Neutrophil (primary cell): Measurements from ENCODE around the gene ADSL.

ENCODE experiments used
- H3K27ac ChIP-seq: fragments of 200-600 bp; sonication (generic); 2 replicates; pipeline ENCODE4 v1.5.1; 2016; ENCODE audit warnings: mild to moderate bottlenecking, moderate library complexity
- H3K27me3 ChIP-seq: fragments of 200-600 bp; sonication (generic); 2 replicates; pipeline ENCODE4 v1.6.0; 2016; ENCODE audit warnings: mild to moderate bottlenecking
- H3K36me3 ChIP-seq: fragments of 200-600 bp; sonication (generic); 2 replicates; pipeline ENCODE4 v1.5.1; 2017
- H3K4me1 ChIP-seq, 2 experiments: fragments of 200-600 bp in 1 of 2; sonication (generic) in 1 of 2; 1 replicate in 1 of 2; 2 replicates in 1 of 2; pipeline versions ENCODE4 v1.5.1 to v1.6.1; 2013 to 2016; ENCODE audit warnings: low read depth in 1 of 2, low read length in 1 of 2, mild to moderate bottlenecking in 1 of 2, moderate library complexity in 1 of 2; ENCODE audit not compliant: control insufficient read depth in 1 of 2, insufficient read depth in 1 of 2
- H3K4me3 ChIP-seq, 2 experiments: fragments of 200-600 bp in 1 of 2; sonication (generic) in 1 of 2; 1 replicate in 1 of 2; 2 replicates in 1 of 2; pipeline ENCODE4 v1.5.1; 2013 to 2016; ENCODE audit warnings: low read depth in 1 of 2, low read length in 1 of 2, mild to moderate bottlenecking in 1 of 2, moderate library complexity in 1 of 2
- H3K9me3 ChIP-seq: fragments of 200-600 bp; sonication (generic); 2 replicates; pipeline ENCODE4 v1.5.1; 2016
- TF ChIP-seq, protein P1 (sequence below): fragments of 200-600 bp; sonication (generic); IDR thresholded peaks from 2 replicates; pipeline ENCODE4 v1.5.1; 2016; ENCODE audit warnings: antibody characterized with exemption

ADSL gene

DNA sequence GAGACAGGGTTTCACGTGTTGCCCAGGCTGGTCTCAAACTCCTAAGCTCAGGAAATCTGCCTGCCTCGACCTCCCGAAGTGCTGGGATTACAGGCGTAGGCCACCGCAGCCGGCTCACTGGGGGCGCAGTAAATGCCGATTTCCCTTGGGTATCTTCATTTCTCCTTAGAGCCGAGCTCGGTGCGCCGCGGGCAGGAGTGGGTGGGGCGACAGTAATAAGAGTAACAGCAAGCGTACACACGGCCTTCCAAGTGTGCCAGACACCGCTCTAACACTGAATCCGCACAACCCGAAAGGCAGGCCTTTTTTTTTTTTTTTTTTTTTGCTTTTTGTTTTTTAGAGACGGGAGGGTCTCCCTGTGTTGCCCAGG is 500 bp upstream of the ADSL start:
- Histone ChIP-seq H3K36me3 (peaks cover 3% of the 10 kb centered on the region), H3K4me3 (peak overlapping the region; percentile 73 to 79), H3K27me3 (no peaks in the 10 kb centered on the region), H3K4me1 (peaks cover 30 to 32% of the 10 kb centered on the region in 2 experiments), H3K27ac (peak overlapping the region; percentile 84), H3K9me3 (no peaks in the 10 kb centered on the region)
- TF ChIP-seq, protein P1, sequence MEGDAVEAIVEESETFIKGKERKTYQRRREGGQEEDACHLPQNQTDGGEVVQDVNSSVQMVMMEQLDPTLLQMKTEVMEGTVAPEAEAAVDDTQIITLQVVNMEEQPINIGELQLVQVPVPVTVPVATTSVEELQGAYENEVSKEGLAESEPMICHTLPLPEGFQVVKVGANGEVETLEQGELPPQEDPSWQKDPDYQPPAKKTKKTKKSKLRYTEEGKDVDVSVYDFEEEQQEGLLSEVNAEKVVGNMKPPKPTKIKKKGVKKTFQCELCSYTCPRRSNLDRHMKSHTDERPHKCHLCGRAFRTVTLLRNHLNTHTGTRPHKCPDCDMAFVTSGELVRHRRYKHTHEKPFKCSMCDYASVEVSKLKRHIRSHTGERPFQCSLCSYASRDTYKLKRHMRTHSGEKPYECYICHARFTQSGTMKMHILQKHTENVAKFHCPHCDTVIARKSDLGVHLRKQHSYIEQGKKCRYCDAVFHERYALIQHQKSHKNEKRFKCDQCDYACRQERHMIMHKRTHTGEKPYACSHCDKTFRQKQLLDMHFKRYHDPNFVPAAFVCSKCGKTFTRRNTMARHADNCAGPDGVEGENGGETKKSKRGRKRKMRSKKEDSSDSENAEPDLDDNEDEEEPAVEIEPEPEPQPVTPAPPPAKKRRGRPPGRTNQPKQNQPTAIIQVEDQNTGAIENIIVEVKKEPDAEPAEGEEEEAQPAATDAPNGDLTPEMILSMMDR = no peak

DNA sequence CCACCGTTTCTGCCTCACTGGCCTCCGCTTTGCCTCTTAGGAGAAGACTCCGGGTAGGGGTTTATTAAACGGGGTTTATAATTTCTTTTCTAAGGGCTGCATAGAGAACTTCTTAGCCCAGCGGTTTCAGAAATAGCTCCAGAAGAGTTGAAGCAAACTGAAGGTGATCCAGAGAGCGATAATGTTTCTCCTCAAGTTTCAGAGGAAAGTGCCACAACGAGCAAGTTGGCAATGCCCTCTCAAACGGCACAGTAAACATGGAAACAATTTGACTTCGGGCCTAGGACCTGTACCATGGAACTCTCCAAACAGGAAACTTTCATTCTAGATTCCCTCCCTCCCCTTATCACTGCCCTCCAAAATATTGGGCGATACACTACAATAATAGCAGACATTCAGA is 1.0 kb downstream of the ADSL start:
- Histone ChIP-seq H3K4me1 (peaks cover 30 to 32% of the 10 kb centered on the region in 2 experiments), H3K36me3 (peaks cover 15% of the 10 kb centered on the region), H3K4me3 (peak overlapping the region; percentile 73 to 79), H3K27me3 (no peaks in the 10 kb centered on the region), H3K9me3 (no peaks in the 10 kb centered on the region), H3K27ac (peak overlapping the region; percentile 84)
- TF ChIP-seq, protein P1 = no peak

DNA sequence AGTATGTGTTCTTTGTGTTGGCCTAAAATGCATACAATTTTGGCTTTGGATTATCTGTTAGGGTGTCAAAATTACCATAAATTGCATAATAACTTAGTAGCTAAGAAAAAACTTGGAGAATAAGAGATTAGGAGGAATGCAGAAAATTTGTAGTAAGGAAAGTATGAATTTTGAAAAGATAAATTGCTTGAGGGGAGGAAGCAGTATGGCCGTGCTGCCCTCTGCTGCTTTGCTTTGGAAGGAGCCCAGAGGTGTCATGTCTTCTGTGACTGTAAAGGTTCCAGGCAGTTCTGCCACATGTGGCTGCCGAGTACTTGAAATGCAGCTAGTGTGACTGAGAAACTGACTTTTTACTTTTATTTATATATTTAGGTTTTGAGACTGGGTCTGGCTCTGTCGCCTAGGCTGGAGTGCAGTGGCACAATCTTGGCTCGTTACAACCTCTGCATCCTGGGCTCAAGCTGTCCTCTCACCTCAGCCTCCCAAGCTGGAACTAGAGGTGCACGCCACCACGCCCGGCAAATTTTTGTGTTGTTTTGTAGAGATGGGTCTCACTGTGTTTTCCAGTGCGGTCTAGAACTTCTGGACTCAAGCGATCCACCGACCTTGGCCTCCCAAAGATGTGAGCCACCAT is 1.8 kb downstream of the ADSL start:
- Histone ChIP-seq H3K27me3 (no peaks in the 10 kb centered on the region), H3K4me1 (peaks cover 29% of the 10 kb centered on the region in 2 experiments), H3K27ac (no peak overlapping the region), H3K4me3 (no peak overlapping the region), H3K9me3 (no peaks in the 10 kb centered on the region), H3K36me3 (peaks cover 24% of the 10 kb centered on the region)
- TF ChIP-seq, protein P1 = peak; percentile 17

DNA sequence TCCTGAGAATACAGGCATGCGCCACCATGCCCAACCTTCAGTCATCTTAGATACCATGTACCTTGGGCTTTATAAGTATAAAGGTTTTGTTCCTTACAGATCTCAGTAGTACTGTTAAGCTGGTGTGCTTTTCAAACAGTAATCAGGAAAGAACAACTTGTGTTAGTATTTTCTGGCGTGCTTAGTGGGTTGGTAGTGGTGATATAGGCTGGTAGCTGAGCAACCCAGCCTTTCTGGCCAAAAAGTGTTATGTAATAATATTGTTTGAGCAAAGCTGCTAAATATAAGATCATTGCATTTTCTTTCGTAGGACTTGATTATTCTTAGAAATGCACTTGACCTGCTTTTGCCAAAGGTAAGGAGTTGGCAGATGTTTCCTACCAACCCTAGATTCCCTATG is 6.5 kb downstream of the ADSL start:
- TF ChIP-seq, protein P1 = no peak
- Histone ChIP-seq H3K9me3 (no peaks in the 10 kb centered on the region), H3K27ac (no peak overlapping the region), H3K27me3 (no peaks in the 10 kb centered on the region), H3K4me3 (no peak overlapping the region), H3K36me3 (peaks cover 51% of the 10 kb centered on the region), H3K4me1 (peaks cover 2 to 5% of the 10 kb centered on the region in 2 experiments)

DNA sequence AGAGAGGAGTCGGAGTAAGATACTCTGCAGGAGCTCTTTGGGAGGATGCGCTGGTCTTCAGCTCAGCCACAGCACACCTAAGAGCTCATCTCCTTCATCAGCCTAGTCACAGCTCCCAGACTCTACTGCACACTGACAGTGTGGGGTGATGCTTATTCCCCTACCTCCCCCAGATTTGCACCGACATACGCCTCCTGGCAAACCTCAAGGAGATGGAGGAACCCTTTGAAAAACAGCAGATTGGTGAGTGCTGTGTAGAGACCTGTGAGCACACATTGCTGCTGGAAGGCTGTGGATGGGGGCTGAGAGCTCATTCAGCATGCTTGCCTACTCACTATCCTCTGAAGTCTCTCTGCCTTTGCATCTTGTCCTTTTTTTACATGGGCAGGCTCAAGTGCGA is 14.8 kb downstream of the ADSL start:
- Histone ChIP-seq H3K4me1 (no peaks in the 10 kb centered on the region), H3K27ac (no peak overlapping the region), H3K4me3 (no peak overlapping the region), H3K9me3 (no peaks in the 10 kb centered on the region), H3K36me3 (peaks cover 76% of the 10 kb centered on the region), H3K27me3 (no peaks in the 10 kb centered on the region)
- TF ChIP-seq, protein P1 = no peak
